DMS114 treated with DMSO at 0.1 percent for 48 hours (cell line): ENCODE measurements around the gene ATF7.
A peak's percentile ranks its signal among the peaks of the same experiment; 100 is the strongest.
"Not testable (repeated sequence)": the region's sequence is repeated elsewhere in the genome, so short reads cannot be mapped to it uniquely, and the experiment has no call there.

Experiments
- DNase-seq: peaks from one replicate; lab custom pipeline; 2025; ENCODE audit not compliant: unreplicated experiment; lab: John Stamatoyannopoulos, UW

The ATF7 gene

GRCh38 chr12:53567961-53568808 lies 58.0 kb downstream of the ATF7 start:
- DNase-seq, result no peak

GRCh38 chr12:53565376-53565775 lies 60.8 kb downstream of the ATF7 start:
- DNase-seq, result not testable (repeated sequence)

DNA sequence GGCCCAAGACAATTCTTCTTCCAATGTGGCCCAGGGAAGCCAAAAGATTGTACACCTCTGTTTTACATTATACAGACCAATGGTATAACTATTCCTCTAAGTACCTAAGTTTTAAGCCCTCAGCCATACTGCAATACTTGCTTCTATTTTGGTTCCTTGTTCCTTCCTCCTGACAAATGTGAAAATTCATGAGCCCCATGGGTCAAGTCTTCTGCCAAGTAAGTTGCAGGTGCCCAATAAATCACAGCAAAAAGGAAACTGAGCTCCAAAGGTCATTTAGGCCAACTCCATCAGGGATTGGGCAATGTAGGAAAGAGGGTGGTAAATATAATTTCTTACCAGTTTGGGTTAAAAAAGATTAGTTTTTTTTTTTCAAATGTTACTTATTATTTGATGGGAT lies 61.2 kb downstream of the ATF7 start:
- no peak for DNase-seq

GRCh38 chr12:53564278-53564677 lies 61.9 kb downstream of the ATF7 start:
- DNase-seq, result no peak

- no peak for DNase-seq
These were observed 62.6 kb downstream of the ATF7 start for GRCh38 chr12:53563452-53564028.

DNA sequence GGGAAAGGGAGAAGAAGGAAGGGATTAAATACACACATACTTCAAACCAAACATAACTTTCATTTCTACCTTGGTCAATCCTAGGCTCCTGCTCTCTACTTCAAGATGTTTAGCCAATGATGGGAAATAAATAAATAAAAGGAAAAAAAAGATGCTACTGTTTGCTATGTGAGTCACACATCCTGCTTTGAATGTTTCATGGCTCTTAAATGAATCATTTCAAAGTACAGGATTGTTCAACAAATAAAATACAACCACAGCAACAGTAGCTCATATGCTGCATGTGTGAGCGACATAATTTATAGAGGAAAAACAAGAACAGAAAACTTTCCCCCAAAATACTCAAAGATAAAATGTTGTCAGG lies 64.6 kb downstream of the ATF7 start:
- DNase-seq, result no peak

- DNase-seq, result no peak
These were observed 65.1 kb downstream of the ATF7 start for GRCh38 chr12:53560912-53561589.

DNA sequence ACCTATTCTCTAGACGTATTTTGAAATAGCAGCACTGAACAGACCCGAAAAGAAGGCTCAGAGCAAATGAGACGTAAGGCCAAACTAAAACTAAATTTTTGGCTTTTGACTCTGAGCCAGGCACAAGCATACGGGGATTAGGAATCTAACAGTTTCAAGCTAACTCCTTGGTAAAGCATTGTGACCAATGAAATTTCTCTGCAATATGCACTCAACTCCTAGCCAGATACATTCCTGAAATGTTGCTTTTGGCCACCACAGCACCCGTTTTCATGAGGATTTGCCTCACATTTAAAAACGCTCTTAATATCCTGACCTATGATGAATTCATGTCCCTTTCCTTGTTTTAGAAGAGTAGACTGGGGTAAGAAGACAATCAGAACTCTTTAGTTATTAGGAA lies 65.8 kb downstream of the ATF7 start:
- no peak for DNase-seq

GRCh38 chr12:53558631-53559030 lies 67.6 kb downstream of the ATF7 start:
- no peak for DNase-seq

- DNase-seq, result no peak
These were observed 73.5 kb downstream of the ATF7 start for GRCh38 chr12:53552361-53553327.

GRCh38 chr12:53551889-53552291 lies 74.3 kb downstream of the ATF7 start:
- no peak for DNase-seq

- DNase-seq, result no peak
These were observed 75.6 kb downstream of the ATF7 start for GRCh38 chr12:53550595-53550994.

- not testable (repeated sequence) for DNase-seq
These were observed 76.1 kb downstream of the ATF7 start for GRCh38 chr12:53550131-53550530.

- not testable (repeated sequence) for DNase-seq
These were observed 77.8 kb downstream of the ATF7 start for GRCh38 chr12:53548354-53548753.

GRCh38 chr12:53543539-53543938 lies 82.6 kb downstream of the ATF7 start:
- peak; percentile 70 for DNase-seq

GRCh38 chr12:53539526-53539925 lies 86.7 kb downstream of the ATF7 start:
- no peak for DNase-seq

DNA sequence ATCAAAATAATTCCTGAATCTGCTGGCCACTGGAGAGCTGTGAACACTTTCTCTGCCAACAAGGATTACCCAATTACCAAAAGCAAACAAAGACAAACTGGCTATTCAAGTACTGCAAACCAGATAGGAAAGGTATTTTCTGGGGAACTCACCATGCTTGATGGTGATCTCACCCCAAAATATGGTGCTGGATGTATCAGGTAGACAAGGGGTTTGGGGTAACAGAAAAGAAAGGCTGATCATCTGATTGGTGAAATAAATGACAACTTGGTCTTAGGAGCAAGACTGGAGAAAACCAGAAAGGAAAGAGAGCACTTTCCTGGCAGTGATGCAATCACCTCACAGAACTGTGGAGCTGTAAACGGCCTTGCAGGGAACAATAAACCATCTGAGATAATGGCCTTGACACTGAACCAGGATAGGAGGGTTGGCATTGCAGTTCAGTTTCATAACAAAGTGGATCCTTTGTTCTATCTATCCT lies 87.9 kb downstream of the ATF7 start:
- DNase-seq, result no peak

DNA sequence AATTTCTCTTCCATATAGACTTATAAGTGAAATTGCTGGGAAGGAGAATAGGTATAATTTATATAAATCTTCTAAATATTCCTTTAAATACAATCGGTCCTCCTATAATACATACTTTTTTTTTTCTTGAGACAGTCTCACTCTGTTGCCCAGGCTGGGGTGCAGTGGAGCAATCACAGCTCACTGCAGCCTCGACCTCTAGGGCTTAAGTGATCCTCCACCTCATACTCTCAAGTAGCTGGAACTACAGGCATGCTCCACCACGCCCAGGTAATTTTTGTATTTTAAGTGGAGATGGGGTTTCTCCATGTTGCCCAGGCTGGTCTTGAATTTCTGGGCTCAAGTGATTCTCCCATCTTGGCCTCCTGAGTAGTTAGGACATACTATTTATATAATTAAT lies 89.2 kb downstream of the ATF7 start:
- DNase-seq, result no peak

DNA sequence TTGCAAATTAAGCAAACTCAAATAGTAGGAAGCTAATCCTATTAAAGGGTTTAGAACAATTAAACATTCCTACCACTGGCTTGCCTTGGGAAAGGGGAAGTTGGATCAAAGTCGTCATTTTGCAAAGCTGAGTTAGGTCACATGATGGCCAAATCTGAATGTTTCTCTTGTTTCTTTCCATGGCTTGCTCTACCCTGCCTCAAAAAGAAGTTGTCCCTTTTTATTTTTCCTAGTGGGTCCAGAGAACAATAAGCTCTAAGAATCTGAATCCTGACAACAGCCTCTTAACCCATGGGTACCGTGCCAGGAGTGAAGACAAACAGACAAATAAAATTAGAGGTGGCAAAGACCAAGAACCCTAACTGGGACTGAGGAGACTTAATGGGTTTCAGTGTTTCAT lies 92.7 kb downstream of the ATF7 start:
- no peak for DNase-seq

GRCh38 chr12:53532524-53533445 lies 93.4 kb downstream of the ATF7 start:
- no peak for DNase-seq
